ENCODE results near the gene AFMID. TPM values are rescaled to one million over a fixed set of nuclear protein-coding genes. Genes with fewer than 3 reads are reported as not detected.
"Not testable (repeated sequence)": the region's sequence is repeated elsewhere in the genome, so short reads cannot be mapped to it uniquely, and the experiment has no call there.

The AFMID gene
- polyA plus RNA-seq, 1 donor from 2014 or later, result 21.3 TPM

DNA sequence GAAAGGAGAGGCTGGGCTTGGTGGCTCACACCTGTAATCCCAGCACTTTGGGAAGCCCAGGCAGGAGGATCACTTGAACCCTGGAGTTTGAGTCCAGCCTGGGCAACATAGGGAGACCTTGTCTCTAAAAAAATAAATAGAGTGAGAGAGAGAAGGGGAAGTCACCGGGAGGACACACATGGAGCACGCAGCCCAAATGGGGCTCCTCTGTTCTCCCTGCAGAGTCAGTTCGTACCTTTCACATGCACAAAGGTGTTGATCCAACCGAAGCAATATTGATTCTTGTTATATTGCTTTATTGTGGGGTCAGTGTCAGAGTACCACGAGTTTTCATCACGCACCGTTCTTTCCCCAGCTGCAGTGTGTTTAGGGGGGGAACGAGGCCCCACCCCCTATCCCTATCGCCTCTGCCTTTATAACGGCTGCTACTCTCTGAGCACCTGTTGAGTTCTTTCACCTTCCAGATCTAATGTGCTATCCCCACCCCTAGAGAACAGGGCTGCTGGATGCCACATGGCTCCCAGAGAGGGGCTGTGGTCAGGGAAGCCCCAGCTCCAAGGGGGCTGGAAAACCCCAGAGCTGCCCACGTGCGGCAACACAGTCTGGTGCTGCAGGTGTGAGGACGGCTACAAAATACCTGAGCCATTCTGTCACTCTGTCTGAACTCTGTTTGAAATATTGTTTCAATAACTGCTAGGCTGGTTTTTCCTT, 43.2 kb downstream of the AFMID start:
- Mint-ChIP-seq H3K36me3 (no peaks in the 10 kb centered on the region), H3K27ac (peak overlapping the region in 2 of 3 donors; percentile 21 to 81), H3K9me3 (no peaks in the 10 kb centered on the region), H3K4me1 (peaks cover 0 to 10% (median 0%) of the 10 kb centered on the region in 3 donors), H3K4me3 (peak overlapping the region in 2 of 4 donors; percentile 48 to 61), H3K27me3 (peaks cover 39% of the 10 kb centered on the region)

GRCh38 chr17:78230996-78231935, 44.1 kb downstream of the AFMID start, which contains the start of gene TMEM235:
TSS of gene TMEM235 (plus strand) at chr17:78231631. CDS start at chr17:78232024, 393 bp downstream.
- H3K27me3 Mint-ChIP-seq, result peaks cover 39% of the 10 kb centered on the region
- H3K36me3 Mint-ChIP-seq, result no peaks in the 10 kb centered on the region
- peak within 1 kb of the TSS in 2 of 3 donors; percentile 21 to 81 for H3K27ac Mint-ChIP-seq
- H3K4me3 Mint-ChIP-seq, result peak within 1 kb of the TSS in 3 of 4 donors; percentile 45 to 61 (median 50)
- H3K4me1 Mint-ChIP-seq, result peaks cover 0 to 10% (median 0%) of the 10 kb centered on the region in 3 donors
- H3K9me3 Mint-ChIP-seq, result no peaks in the 10 kb centered on the region

- peaks cover 0 to 7% (median 2%) of the 10 kb centered on the region in 3 donors for H3K4me1 Mint-ChIP-seq
- H3K4me3 Mint-ChIP-seq, result peak overlapping the region in 2 of 4 donors; percentile 39 to 50
- no peaks in the 10 kb centered on the region for H3K36me3 Mint-ChIP-seq
- H3K27ac Mint-ChIP-seq, result peak overlapping the region in 1 of 3 donors; percentile 1
- H3K27me3 Mint-ChIP-seq, result peaks cover 31% of the 10 kb centered on the region
- no peaks in the 10 kb centered on the region for H3K9me3 Mint-ChIP-seq
Observed at GRCh38 chr17:78231991-78232858, 45.1 kb downstream of the AFMID start.

DNA sequence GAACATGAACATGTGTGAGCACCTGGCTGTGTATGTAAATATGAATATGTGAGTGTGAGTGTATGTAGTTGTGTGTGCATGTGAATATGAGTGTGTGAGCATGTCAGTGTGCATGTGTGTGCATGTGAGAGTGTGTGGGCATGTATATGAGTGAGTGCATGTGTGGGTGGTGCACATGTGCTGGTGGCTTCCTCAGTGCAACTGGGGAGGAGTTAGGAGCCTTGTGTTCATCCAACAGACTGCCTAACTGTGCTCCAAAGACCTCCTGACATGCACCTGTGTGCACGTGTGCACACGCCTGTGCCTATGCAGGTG, 45.7 kb downstream of the AFMID start:
- no peaks in the 10 kb centered on the region for H3K36me3 Mint-ChIP-seq
- H3K4me3 Mint-ChIP-seq, result peak overlapping the region in 1 of 4 donors; percentile 0
- H3K4me1 Mint-ChIP-seq, result peaks cover 0 to 7% (median 2%) of the 10 kb centered on the region in 3 donors
- H3K27me3 Mint-ChIP-seq, result peaks cover 26% of the 10 kb centered on the region
- no peaks in the 10 kb centered on the region for H3K9me3 Mint-ChIP-seq
- H3K27ac Mint-ChIP-seq, result peak overlapping the region in 1 of 3 donors; percentile 1

DNA sequence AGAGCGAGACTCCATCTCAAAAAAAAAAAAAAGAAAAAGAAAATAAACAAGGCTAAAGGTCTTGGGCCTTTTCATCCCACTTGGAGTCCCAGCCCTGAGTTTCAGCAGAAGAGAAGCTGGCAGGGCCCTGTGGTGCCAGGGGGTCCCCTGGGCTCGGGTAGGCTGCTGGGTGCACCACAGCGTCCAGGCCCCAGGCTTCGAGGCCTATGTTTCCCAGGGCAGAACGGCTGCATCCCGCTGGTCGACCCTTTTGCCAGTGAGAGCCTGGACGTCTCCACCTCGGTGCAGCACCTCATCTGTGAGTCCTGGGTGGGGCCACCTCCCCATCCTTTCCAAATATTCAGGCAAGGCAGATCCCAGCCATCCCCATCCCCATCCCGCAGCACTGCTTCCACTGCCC, 46.5 kb downstream of the AFMID start:
- no peaks in the 10 kb centered on the region for H3K9me3 Mint-ChIP-seq
- H3K4me3 Mint-ChIP-seq, result no peak overlapping the region
- H3K36me3 Mint-ChIP-seq, result no peaks in the 10 kb centered on the region
- no peak overlapping the region for H3K27ac Mint-ChIP-seq
- peaks cover 26% of the 10 kb centered on the region for H3K27me3 Mint-ChIP-seq
- H3K4me1 Mint-ChIP-seq, result peaks cover 0 to 7% (median 2%) of the 10 kb centered on the region in 3 donors

GRCh38 chr17:78234261-78234865, 47.2 kb downstream of the AFMID start:
- Mint-ChIP-seq H3K9me3 (no peaks in the 10 kb centered on the region), H3K27me3 (peaks cover 26% of the 10 kb centered on the region), H3K27ac (peak overlapping the region in 1 of 3 donors; percentile 35), H3K4me3 (no peak overlapping the region), H3K4me1 (peaks cover 3 to 8% (median 4%) of the 10 kb centered on the region in 3 donors), H3K36me3 (no peaks in the 10 kb centered on the region)

DNA sequence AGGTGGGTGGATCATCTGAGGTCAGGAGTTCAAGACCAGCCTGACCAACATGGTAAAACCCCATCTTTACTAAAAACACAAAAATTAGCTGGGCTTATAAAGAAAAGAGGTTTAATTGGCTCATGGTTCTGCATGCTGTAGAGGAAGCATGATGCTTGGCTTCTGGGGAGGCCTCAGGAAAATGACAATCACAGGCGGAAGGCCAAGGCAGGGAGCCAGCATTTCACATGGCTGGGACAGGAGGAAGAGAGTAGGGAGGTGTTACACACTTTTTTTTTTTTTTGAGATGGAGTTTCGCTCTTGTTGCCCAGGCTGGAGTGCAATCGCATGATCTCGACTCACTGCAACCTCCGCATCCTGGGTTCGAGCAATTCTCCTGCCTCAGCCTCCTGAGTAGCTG, 47.9 kb downstream of the AFMID start:
- H3K27me3 Mint-ChIP-seq, result peaks cover 23% of the 10 kb centered on the region
- H3K4me3 Mint-ChIP-seq, H3K36me3 Mint-ChIP-seq, H3K9me3 Mint-ChIP-seq, H3K4me1 Mint-ChIP-seq: not testable (repeated sequence)
- H3K27ac Mint-ChIP-seq, result peak overlapping the region in 1 of 3 donors; percentile 35

DNA sequence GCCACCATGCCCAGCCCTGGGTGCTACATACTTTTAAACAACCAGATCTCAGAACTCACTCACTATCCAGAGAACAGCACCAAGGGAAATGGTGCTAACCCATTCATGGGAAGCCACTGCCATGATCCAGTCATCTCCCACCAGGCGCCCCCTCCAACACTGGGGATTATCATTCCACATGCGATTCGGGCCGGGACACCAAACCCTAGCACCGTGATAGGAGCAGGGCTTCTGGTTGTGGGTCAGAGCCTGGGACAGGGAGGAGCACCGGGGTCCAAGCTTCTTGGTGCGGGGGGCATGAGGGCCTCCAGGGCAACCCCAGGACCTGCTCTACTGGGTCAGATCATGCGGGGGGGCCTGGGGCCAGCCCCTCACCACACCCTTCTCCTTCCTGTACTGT, 48.7 kb downstream of the AFMID start:
- peaks cover 15% of the 10 kb centered on the region for H3K27me3 Mint-ChIP-seq
- no peak overlapping the region for H3K27ac Mint-ChIP-seq
- H3K9me3 Mint-ChIP-seq, result no peaks in the 10 kb centered on the region
- H3K4me1 Mint-ChIP-seq, result peaks cover 5% of the 10 kb centered on the region in 3 donors
- no peaks in the 10 kb centered on the region for H3K36me3 Mint-ChIP-seq
- H3K4me3 Mint-ChIP-seq, result no peak overlapping the region

- Mint-ChIP-seq H3K27ac (no peak overlapping the region), H3K9me3 (no peaks in the 10 kb centered on the region), H3K27me3 (peaks cover 9% of the 10 kb centered on the region), H3K4me3 (no peak overlapping the region), H3K4me1 (peaks cover 5 to 6% (median 5%) of the 10 kb centered on the region in 3 donors), H3K36me3 (no peaks in the 10 kb centered on the region)
Observed at GRCh38 chr17:78236362-78237127, 49.4 kb downstream of the AFMID start.

GRCh38 chr17:78237401-78238012, 50.3 kb downstream of the AFMID start:
- no peaks in the 10 kb centered on the region for H3K9me3 Mint-ChIP-seq
- H3K4me3 Mint-ChIP-seq, result no peak overlapping the region
- H3K36me3 Mint-ChIP-seq, result no peaks in the 10 kb centered on the region
- peaks cover 5% of the 10 kb centered on the region for H3K27me3 Mint-ChIP-seq
- peaks cover 8 to 14% (median 9%) of the 10 kb centered on the region in 3 donors for H3K4me1 Mint-ChIP-seq
- no peak overlapping the region for H3K27ac Mint-ChIP-seq

GRCh38 chr17:78238823-78239488, 51.8 kb downstream of the AFMID start:
- peak overlapping the region in 1 of 4 donors; percentile 37 for H3K4me3 Mint-ChIP-seq
- no peaks in the 10 kb centered on the region for H3K9me3 Mint-ChIP-seq
- H3K27me3 Mint-ChIP-seq, result no peaks in the 10 kb centered on the region
- H3K27ac Mint-ChIP-seq, result peak overlapping the region in 1 of 3 donors; percentile 32
- H3K4me1 Mint-ChIP-seq, result peaks cover 11 to 18% (median 16%) of the 10 kb centered on the region in 3 donors
- H3K36me3 Mint-ChIP-seq, result no peaks in the 10 kb centered on the region

GRCh38 chr17:78239489-78239931, 52.3 kb downstream of the AFMID start:
- Mint-ChIP-seq H3K4me1 (peaks cover 11 to 18% (median 18%) of the 10 kb centered on the region in 3 donors), H3K27me3 (no peaks in the 10 kb centered on the region), H3K36me3 (no peaks in the 10 kb centered on the region), H3K27ac (peak overlapping the region in 1 of 3 donors; percentile 32), H3K9me3 (no peaks in the 10 kb centered on the region), H3K4me3 (peak overlapping the region in 1 of 4 donors; percentile 37)
